ENCODE results near the gene COL13A1. TPM values are rescaled to one million over a fixed set of nuclear protein-coding genes. Genes with fewer than 3 reads are reported as not detected.
A peak's percentile ranks its signal among the peaks of the same experiment; 100 is the strongest.

COL13A1 gene
- total RNA-seq (under 1 TPM; 0.17 to 0.47 TPM), polyA plus RNA-seq (under 1 TPM; 0.17 to 0.19 TPM)

DNA sequence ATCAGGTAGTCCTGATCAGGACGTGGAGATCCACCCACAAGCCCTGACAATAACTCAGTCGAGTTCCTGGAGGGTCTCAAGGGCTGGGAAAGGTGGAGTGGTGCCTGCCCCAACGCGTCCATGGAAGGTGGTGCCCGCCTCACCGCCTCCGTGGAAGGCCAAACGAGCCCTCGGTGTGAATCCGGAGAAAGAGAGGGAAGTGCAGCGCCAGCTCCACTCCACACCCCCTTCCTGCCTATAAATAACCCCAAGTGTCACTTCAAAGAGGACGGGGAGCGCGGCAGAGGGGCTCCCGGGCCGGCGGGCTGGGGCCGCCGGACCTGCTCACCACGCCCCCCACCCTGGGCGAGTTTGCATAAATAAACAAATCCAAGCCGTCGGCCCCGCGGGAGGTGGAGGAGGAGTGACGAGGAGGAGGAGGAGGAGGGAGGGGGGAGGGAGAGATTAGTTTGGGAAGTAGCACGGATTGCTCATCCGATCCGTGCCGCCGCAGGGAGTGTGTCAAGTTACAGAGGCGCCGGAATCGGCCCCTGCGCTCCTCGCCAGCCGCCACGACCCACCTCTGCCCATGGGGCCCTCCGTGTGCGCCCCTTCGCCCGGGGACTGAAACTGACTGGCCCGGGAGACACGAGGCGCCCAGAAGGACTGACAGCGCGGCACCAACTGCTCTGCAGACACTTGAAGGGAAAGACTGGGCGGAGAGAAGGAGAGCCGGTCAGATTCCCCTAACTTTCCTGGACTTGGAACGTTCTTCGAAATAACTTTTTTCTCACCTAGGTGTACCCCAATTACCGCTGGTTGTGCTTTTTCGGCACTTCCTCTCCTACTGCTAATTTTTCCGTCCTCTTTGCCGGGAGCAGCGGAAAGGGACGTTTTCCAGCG is at the start of gene COL13A1:
Gene COL13A1 (plus strand): TSS at position 473 of the 882 bp plus-strand sequence. CDS start 518 bp downstream, outside the sequence.
- peak within 1 kb of the TSS in 2 of 3 donors; percentile 16 to 39 for H3K4me3 ChIP-seq (ENCODE audit: low read depth in 1 of 3, low read length in 3 of 3)
- H3K9ac ChIP-seq (ENCODE audit: low read depth in 1 of 2, low read length in 2 of 2): no peak within 1 kb of the TSS
- 2% methylated on average over 58 of the region's 58 CpGs for WGBS
- DNase-seq (ENCODE audit: low spot score): no peak
- TF ChIP-seq SP1 (IDR thresholded peaks at IDR 0.05) (no peak), RAD21 (IDR thresholded peaks at IDR 0.05) (no peak)
- TF ChIP-seq, protein P1, sequence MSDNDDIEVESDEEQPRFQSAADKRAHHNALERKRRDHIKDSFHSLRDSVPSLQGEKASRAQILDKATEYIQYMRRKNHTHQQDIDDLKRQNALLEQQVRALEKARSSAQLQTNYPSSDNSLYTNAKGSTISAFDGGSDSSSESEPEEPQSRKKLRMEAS (IDR thresholded peaks at IDR 0.05): no peak
- H3K27me3 ChIP-seq (ENCODE audit: control insufficient read depth in 4 of 4, insufficient read depth in 4 of 4, low read length in 3 of 4): peaks cover 0 to 3% (median 1%) of the 10 kb centered on the region in 4 donors
- no peaks in the 10 kb centered on the region for H3K36me3 ChIP-seq (ENCODE audit: control insufficient read depth in 4 of 4, insufficient read depth in 3 of 4, low read depth in 1 of 4, low read length in 3 of 4)
- H3K27ac ChIP-seq (ENCODE audit: low read depth in 1 of 2, low read length in 2 of 2): no peak within 1 kb of the TSS
- H3K9me3 ChIP-seq (ENCODE audit: control insufficient read depth in 4 of 4, low read length in 3 of 4): no peaks in the 10 kb centered on the region
- peaks cover 11 to 19% (median 15%) of the 10 kb centered on the region in 4 donors for H3K4me1 ChIP-seq (ENCODE audit: control insufficient read depth in 4 of 4, insufficient read depth in 4 of 4, low read length in 3 of 4)

DNA sequence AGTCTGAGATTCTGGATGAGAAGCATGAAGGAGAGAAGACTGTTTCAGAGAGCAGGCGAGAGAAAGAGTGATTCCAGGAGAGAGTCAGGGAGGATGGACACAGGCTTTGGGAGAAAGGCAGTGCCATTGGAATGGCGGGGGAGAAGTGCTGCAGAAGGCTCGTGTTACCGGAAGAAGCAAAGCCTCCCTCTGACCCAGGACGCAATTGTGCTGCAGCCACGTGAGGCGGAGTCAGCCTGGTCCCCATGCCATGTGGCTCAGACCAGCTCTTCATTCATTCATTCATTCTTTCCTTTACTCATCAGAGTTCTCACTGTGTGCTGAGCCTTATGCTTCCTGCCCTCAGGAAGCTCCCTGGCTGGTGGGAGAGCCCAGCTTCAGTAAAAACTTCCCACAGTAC is 49.2 kb upstream of the COL13A1 start:
- no peaks in the 10 kb centered on the region for H3K27me3 ChIP-seq (ENCODE audit: control insufficient read depth in 4 of 4, insufficient read depth in 4 of 4, low read length in 3 of 4)
- H3K27ac ChIP-seq (ENCODE audit: low read depth in 1 of 2, low read length in 2 of 2): no peak overlapping the region
- no peaks in the 10 kb centered on the region for H3K4me1 ChIP-seq (ENCODE audit: control insufficient read depth in 4 of 4, insufficient read depth in 4 of 4, low read length in 3 of 4)
- TF ChIP-seq GABPA (IDR thresholded peaks at IDR 0.05 in 1 of 2, conservative IDR thresholded peaks at IDR 0.05 in 1 of 2) (no peak), FOXA1 (IDR thresholded peaks at IDR 0.05) (no peak), JUND (IDR thresholded peaks at IDR 0.05) (no peak)
- TF ChIP-seq, protein P2, sequence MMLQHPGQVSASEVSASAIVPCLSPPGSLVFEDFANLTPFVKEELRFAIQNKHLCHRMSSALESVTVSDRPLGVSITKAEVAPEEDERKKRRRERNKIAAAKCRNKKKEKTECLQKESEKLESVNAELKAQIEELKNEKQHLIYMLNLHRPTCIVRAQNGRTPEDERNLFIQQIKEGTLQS (IDR thresholded peaks at IDR 0.05): no peak
- no peaks in the 10 kb centered on the region for H3K9me3 ChIP-seq (ENCODE audit: control insufficient read depth in 4 of 4, low read length in 3 of 4)
- no peaks in the 10 kb centered on the region for H3K36me3 ChIP-seq (ENCODE audit: control insufficient read depth in 4 of 4, insufficient read depth in 3 of 4, low read depth in 1 of 4, low read length in 3 of 4)
- no peak overlapping the region for H3K4me3 ChIP-seq (ENCODE audit: low read depth in 1 of 3, low read length in 3 of 3)
- no peak overlapping the region for H3K9ac ChIP-seq (ENCODE audit: low read depth in 1 of 2, low read length in 2 of 2)
- WGBS: 69% methylated on average over 7 of the region's 7 CpGs
- no peak for DNase-seq (ENCODE audit: low spot score)

DNA sequence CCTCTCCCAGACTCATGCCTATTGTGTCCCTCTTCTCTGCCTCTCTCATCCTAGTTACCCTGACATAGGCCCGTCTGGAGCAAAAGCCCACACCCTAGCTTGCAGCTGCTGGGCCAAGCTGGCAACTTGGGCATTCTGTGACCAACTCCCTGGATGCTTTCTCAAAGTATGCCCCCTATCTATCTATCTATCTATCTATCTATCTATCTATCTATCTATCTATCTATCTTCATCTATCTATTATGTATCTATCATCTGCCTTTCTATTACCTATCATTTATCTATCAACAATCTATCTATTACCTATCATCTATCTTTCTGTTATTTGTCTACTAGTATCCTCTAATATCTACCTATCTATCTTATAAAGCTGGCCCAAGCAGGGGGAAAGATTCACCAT is 45.4 kb upstream of the COL13A1 start:
- DNase-seq (ENCODE audit: low spot score): no peak
- no peak for TF ChIP-seq HNF4A (conservative IDR thresholded peaks at IDR 0.05)
- no peaks in the 10 kb centered on the region for H3K27me3 ChIP-seq (ENCODE audit: control insufficient read depth in 4 of 4, insufficient read depth in 4 of 4, low read length in 3 of 4)
- WGBS: 97% methylated on average over 1 of the region's 1 CpG
- no peaks in the 10 kb centered on the region for H3K9me3 ChIP-seq (ENCODE audit: control insufficient read depth in 4 of 4, low read length in 3 of 4)
- H3K27ac ChIP-seq (ENCODE audit: low read depth in 1 of 2, low read length in 2 of 2): no peak overlapping the region
- H3K36me3 ChIP-seq (ENCODE audit: control insufficient read depth in 4 of 4, insufficient read depth in 3 of 4, low read depth in 1 of 4, low read length in 3 of 4): no peaks in the 10 kb centered on the region
- no peak overlapping the region for H3K9ac ChIP-seq (ENCODE audit: low read depth in 1 of 2, low read length in 2 of 2)
- no peaks in the 10 kb centered on the region for H3K4me1 ChIP-seq (ENCODE audit: control insufficient read depth in 4 of 4, insufficient read depth in 4 of 4, low read length in 3 of 4)
- H3K4me3 ChIP-seq (ENCODE audit: low read depth in 1 of 3, low read length in 3 of 3): no peak overlapping the region

DNA sequence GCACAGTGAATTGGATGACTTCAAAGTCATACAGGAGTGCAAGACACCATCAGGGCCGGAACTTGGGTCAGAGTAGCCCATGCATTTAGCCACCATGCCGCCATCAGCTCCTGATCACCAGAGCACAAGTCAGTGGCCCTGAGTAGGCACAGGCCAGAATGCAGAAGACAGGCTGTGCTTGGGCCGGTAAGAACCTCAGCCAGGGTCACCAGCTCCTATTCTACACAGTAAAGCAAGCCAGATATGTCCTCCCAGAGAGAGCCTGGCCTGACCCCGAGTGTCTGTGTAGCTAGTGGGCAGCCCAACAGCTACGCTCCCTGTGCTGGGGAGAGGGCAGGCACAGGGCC is 44.5 kb upstream of the COL13A1 start:
- Histone ChIP-seq H3K36me3 (ENCODE audit: control insufficient read depth in 4 of 4, insufficient read depth in 3 of 4, low read depth in 1 of 4, low read length in 3 of 4) (no peaks in the 10 kb centered on the region), H3K4me3 (ENCODE audit: low read depth in 1 of 3, low read length in 3 of 3) (no peak overlapping the region), H3K27ac (ENCODE audit: low read depth in 1 of 2, low read length in 2 of 2) (no peak overlapping the region), H3K27me3 (ENCODE audit: control insufficient read depth in 4 of 4, insufficient read depth in 4 of 4, low read length in 3 of 4) (no peaks in the 10 kb centered on the region), H3K4me1 (ENCODE audit: control insufficient read depth in 4 of 4, insufficient read depth in 4 of 4, low read length in 3 of 4) (no peaks in the 10 kb centered on the region), H3K9ac (ENCODE audit: low read depth in 1 of 2, low read length in 2 of 2) (no peak overlapping the region), H3K9me3 (ENCODE audit: control insufficient read depth in 4 of 4, low read length in 3 of 4) (no peaks in the 10 kb centered on the region)
- WGBS: 88% methylated on average over 5 of the region's 5 CpGs
- no peak for DNase-seq (ENCODE audit: low spot score)
- TF ChIP-seq FOXA1 (IDR thresholded peaks at IDR 0.05) (no peak), JUND (IDR thresholded peaks at IDR 0.05) (no peak), RXRA (IDR thresholded peaks at IDR 0.05) (no peak), NR2F2 (IDR thresholded peaks at IDR 0.05) (no peak), HNF4G (IDR thresholded peaks at IDR 0.05) (no peak), TAF1 (conservative IDR thresholded peaks at IDR 0.05) (no peak), FOXA2 (IDR thresholded peaks at IDR 0.05) (no peak), RAD21 (IDR thresholded peaks at IDR 0.05) (no peak)
- TF ChIP-seq, protein P3, sequence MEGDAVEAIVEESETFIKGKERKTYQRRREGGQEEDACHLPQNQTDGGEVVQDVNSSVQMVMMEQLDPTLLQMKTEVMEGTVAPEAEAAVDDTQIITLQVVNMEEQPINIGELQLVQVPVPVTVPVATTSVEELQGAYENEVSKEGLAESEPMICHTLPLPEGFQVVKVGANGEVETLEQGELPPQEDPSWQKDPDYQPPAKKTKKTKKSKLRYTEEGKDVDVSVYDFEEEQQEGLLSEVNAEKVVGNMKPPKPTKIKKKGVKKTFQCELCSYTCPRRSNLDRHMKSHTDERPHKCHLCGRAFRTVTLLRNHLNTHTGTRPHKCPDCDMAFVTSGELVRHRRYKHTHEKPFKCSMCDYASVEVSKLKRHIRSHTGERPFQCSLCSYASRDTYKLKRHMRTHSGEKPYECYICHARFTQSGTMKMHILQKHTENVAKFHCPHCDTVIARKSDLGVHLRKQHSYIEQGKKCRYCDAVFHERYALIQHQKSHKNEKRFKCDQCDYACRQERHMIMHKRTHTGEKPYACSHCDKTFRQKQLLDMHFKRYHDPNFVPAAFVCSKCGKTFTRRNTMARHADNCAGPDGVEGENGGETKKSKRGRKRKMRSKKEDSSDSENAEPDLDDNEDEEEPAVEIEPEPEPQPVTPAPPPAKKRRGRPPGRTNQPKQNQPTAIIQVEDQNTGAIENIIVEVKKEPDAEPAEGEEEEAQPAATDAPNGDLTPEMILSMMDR (IDR thresholded peaks at IDR 0.05; ENCODE audit: low read depth, low read length, missing input control): no peak
